HCT116 (cell line): Measurements from ENCODE around the gene VSTM2L. TPM values are rescaled to one million over a fixed set of nuclear protein-coding genes. Genes with fewer than 3 reads are reported as not detected.

Experiments
- ATAC-seq: fragments of 200-7000 bp; cut with Tn5 transposase; 2 replicates; pipeline ENCODE4 v1.9.1; 2020; ENCODE audit warnings: mild to moderate bottlenecking, moderate library complexity
- BruUV-seq: library from RNA; stranded (reverse); fragments of 400-500 nt; replicated peaks from 2 replicates; lab custom pipeline; 2021; lab: Mats Ljungman, UMichigan
- CTCF ChIA-PET: fragments of 300-600 bp; sonication (Branson Sonifier 250); formaldehyde crosslinking; loops from one replicate; lab custom pipeline; 2021; ENCODE audit warnings: antibody characterized with exemption; lab: Charles Lee
- POLR2A ChIA-PET: fragments of 300-600, 350-600 bp; sonication (Branson Sonifier 250); formaldehyde crosslinking; loops from one replicate; lab custom pipeline; 2021; ENCODE audit warnings: antibody characterized with exemption; lab: Charles Lee
- RAD21 ChIA-PET, 2 experiments: fragments of 300-600 bp; sonication (Branson Sonifier 250); formaldehyde crosslinking; loops; one replicate each; lab custom pipeline; 2023; ENCODE audit warnings: low total read pairs in 2 of 2; ENCODE audit not compliant: uncharacterized antibody in 2 of 2, unreplicated experiment in 2 of 2, low non-redundant PET in 1 of 2; lab: Charles Lee
- DNase-seq: peaks from one replicate; pipeline ENCODE4 v3.0.0-alpha.2; 2010; ENCODE audit warnings: low read depth, low spot score
- H2AFZ ChIP-seq: fragments of 200-600 bp; shearing (Covaris generic), sonication (generic); 2 replicates; pipeline ENCODE4 v1.6.1; 2017; ENCODE audit warnings: low read depth, mixed run types, mixed read lengths, antibody characterized with exemption, low read length; ENCODE audit not compliant: poor library complexity, severe bottlenecking
- H3K27ac ChIP-seq: 2 replicates; pipeline ENCODE4 v1.5.1; 2012; ENCODE audit warnings: low read depth, low read length
- H3K27me3 ChIP-seq: fragments of 200-600 bp; sonication (generic); 2 replicates; pipeline ENCODE4 v1.6.1; 2016; ENCODE audit warnings: mixed run types, low read length, mixed read lengths; ENCODE audit not compliant: insufficient read depth
- H3K36me3 ChIP-seq, 2 experiments: fragments of 200-500 bp in 1 of 2; fragments of 200-600 bp in 1 of 2; sonication (Bioruptor generic) in 1 of 2; sonication (generic) in 1 of 2; 2 replicates each; pipeline versions ENCODE4 v1.5.1 to v1.6.1; 2014 to 2016; ENCODE audit warnings: low read length in 2 of 2, inconsistent platforms in 1 of 2, mixed read lengths in 1 of 2, mixed run types in 1 of 2; ENCODE audit not compliant: insufficient read depth in 2 of 2, control insufficient read depth in 1 of 2
- H3K4me1 ChIP-seq, 2 experiments: fragments of 200-600 bp in 1 of 2; sonication (generic) in 1 of 2; 2 replicates each; pipeline versions ENCODE4 v1.5.1 to v1.6.1; 2012 to 2017; ENCODE audit warnings: low read length in 2 of 2, inconsistent platforms in 1 of 2, mild to moderate bottlenecking in 1 of 2, mixed read lengths in 1 of 2, mixed run types in 1 of 2, moderate library complexity in 1 of 2; ENCODE audit not compliant: insufficient read depth in 2 of 2, control insufficient read depth in 1 of 2
- H3K4me2 ChIP-seq: fragments of 200-600 bp; sonication (generic); 2 replicates; pipeline ENCODE4 v1.6.1; 2017; ENCODE audit warnings: mixed run types, low read length, mixed read lengths
- H3K4me3 ChIP-seq, 2 experiments: fragments of 200-600 bp in 1 of 2; sonication (generic) in 1 of 2; replicated peaks in 1 of 2; 2 replicates each; pipeline ENCODE4 v1.5.1; 2011 to 2016; ENCODE audit warnings: low read length in 2 of 2, control low read depth in 1 of 2, low read depth in 1 of 2, mild to moderate bottlenecking in 1 of 2, mixed read lengths in 1 of 2, mixed run types in 1 of 2
- H3K79me2 ChIP-seq: fragments of 200-600 bp; sonication (generic); 2 replicates; pipeline ENCODE4 v1.6.1; 2017; ENCODE audit warnings: mild to moderate bottlenecking, mixed run types, low read length, moderate library complexity, mixed read lengths; ENCODE audit not compliant: insufficient read depth
- H3K9ac ChIP-seq: fragments of 200-600 bp; sonication (generic); 2 replicates; pipeline ENCODE4 v1.6.1; 2016; ENCODE audit warnings: low read length, mixed read lengths
- H3K9me2 ChIP-seq: fragments of 200-600 bp; sonication (generic), shearing (Covaris generic); 2 replicates; pipeline ENCODE4 v1.6.1; 2017; ENCODE audit warnings: mixed run types, mild to moderate bottlenecking, moderate library complexity; ENCODE audit not compliant: insufficient read depth
- H3K9me3 ChIP-seq, 2 experiments: fragments of 200-500 bp in 1 of 2; fragments of 200-600 bp in 1 of 2; sonication (Bioruptor generic) in 1 of 2; sonication (generic) in 1 of 2; 2 replicates each; pipeline ENCODE4 v1.6.1; 2014 to 2017; ENCODE audit warnings: low read length in 2 of 2, mixed read lengths in 2 of 2, inconsistent platforms in 1 of 2, low read depth in 1 of 2, mild to moderate bottlenecking in 1 of 2, mixed run types in 1 of 2, moderate library complexity in 1 of 2; ENCODE audit not compliant: control insufficient read depth in 1 of 2, insufficient read depth in 1 of 2
- H4K20me1 ChIP-seq: fragments of 200-600 bp; sonication (generic), shearing (Covaris generic); 2 replicates; pipeline ENCODE4 v1.6.1; 2017; ENCODE audit warnings: mixed run types, mild to moderate bottlenecking, moderate library complexity; ENCODE audit not compliant: insufficient read depth
- ATF3 ChIP-seq: IDR thresholded peaks from 2 replicates; pipeline ENCODE4 v1.6.1; 2012
- CBX3 ChIP-seq: IDR thresholded peaks from 2 replicates; pipeline ENCODE4 v1.6.1; 2012; ENCODE audit warnings: low read depth
- CEBPB ChIP-seq: IDR thresholded peaks from 2 replicates; pipeline ENCODE4 v1.6.1; 2012; ENCODE audit warnings: low read depth
- EGR1 ChIP-seq: IDR thresholded peaks from 2 replicates; pipeline ENCODE4 v1.6.1; 2012; ENCODE audit warnings: low read depth
- ELF1 ChIP-seq: IDR thresholded peaks from 2 replicates; pipeline ENCODE4 v1.6.1; 2012; ENCODE audit warnings: low read depth, borderline replicate concordance
- EZH2 ChIP-seq: fragments of 200-600 bp; sonication (generic); IDR thresholded peaks from 2 replicates; pipeline ENCODE4 v1.6.1; 2017; ENCODE audit warnings: antibody characterized with exemption, mixed run types
- EZH2phosphoT487 ChIP-seq: fragments of 200-600 bp; IDR thresholded peaks from 2 replicates; pipeline ENCODE4 v1.6.1; 2018; ENCODE audit warnings: antibody characterized with exemption, borderline replicate concordance
- JUND ChIP-seq: IDR thresholded peaks from 2 replicates; pipeline ENCODE4 v1.6.1; 2012
- POLR2A ChIP-seq: IDR thresholded peaks from 2 replicates; pipeline ENCODE4 v1.7.0; 2011; ENCODE audit warnings: borderline replicate concordance; ENCODE audit not compliant: insufficient read depth, insufficient read length; ENCODE audit errors: extremely low read depth
- POLR2AphosphoS5 ChIP-seq: IDR thresholded peaks from 2 replicates; pipeline ENCODE4 v1.6.1; 2011; ENCODE audit warnings: mild to moderate bottlenecking, low read depth, low read length, moderate library complexity
- RAD21 ChIP-seq: IDR thresholded peaks from 2 replicates; pipeline ENCODE4 v1.6.1; 2012; ENCODE audit warnings: low read depth, mild to moderate bottlenecking
- REST ChIP-seq: IDR thresholded peaks from 2 replicates; pipeline ENCODE4 v1.6.1; 2012; ENCODE audit warnings: low read depth
- SIN3A ChIP-seq: IDR thresholded peaks from 2 replicates; pipeline ENCODE4 v1.6.1; 2012; ENCODE audit warnings: low read depth
- SP1 ChIP-seq: IDR thresholded peaks from 2 replicates; pipeline ENCODE4 v1.6.1; 2012; ENCODE audit warnings: low read depth
- SRF ChIP-seq: IDR thresholded peaks from 2 replicates; pipeline ENCODE4 v1.6.1; 2012; ENCODE audit warnings: low read depth
- YY1 ChIP-seq: IDR thresholded peaks from 2 replicates; pipeline ENCODE4 v1.6.1; 2011; ENCODE audit warnings: low read length, low read depth, moderate library complexity, mild to moderate bottlenecking; ENCODE audit not compliant: insufficient replicate concordance; ENCODE audit errors: extremely low read depth
- ZFX ChIP-seq: fragments of 450-650 bp; IDR thresholded peaks from 2 replicates; pipeline ENCODE4 v1.6.1; 2017
- ZNF274 ChIP-seq: fragments of 200-500 bp; sonication (Bioruptor generic); IDR thresholded peaks from 2 replicates; pipeline ENCODE4 v1.6.1; 2014; ENCODE audit warnings: mild to moderate bottlenecking, low read depth, low read length, inconsistent platforms
- intact Hi-C: fragments of 100-400 bp; cut with micrococcal nuclease; formaldehyde crosslinking; loops from 2 replicates; pipeline ENCODE4 v1.10.0; 2022
- total RNA-seq: library from RNA; stranded (reverse); gene quantifications from one replicate; pipeline ENCODE4 v1.2.1, GENCODE V29; 2021; ENCODE audit not compliant: unreplicated experiment
- TF ChIP-seq, protein P1 (sequence below): IDR thresholded peaks from 2 replicates; pipeline ENCODE4 v1.6.1; 2012
- TF ChIP-seq, protein P2 (sequence below): IDR thresholded peaks from 2 replicates; pipeline ENCODE4 v1.6.1; 2011; ENCODE audit warnings: mild to moderate bottlenecking, low read length, moderate library complexity; ENCODE audit not compliant: insufficient replicate concordance; ENCODE audit errors: extremely low read depth

Gene VSTM2L
- total RNA-seq, 1 experiment from 2014 or later: 0.69 TPM

DNA sequence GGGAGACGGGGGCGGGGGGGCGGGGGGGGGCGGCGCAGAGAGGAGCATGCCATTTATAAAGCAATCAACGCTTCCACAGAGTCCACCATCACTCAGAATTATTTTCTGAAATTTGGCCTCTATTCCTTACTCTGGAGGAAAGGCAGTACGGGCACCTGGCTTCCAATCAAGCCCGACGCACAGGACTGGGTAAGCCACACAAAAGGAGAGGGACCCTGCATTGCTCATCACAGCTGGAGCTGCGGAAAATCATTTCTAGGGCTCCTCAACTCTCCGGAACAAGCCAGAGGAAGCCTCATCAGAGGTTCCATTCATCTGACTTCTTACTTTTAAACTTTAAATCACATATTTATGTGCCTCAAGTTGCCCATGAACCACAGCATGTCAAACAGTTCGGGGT is 74.4 kb downstream of the VSTM2L start:
- ChIA-PET POLR2A (no interaction called here), RAD21 (no interaction called here), CTCF (no interaction called here)
- intact Hi-C loops: no loop called here
- Histone ChIP-seq H3K27ac (no peak overlapping the region), H3K4me1 (no peaks in the 10 kb centered on the region), H3K9ac (no peak overlapping the region), H2AFZ (no peak overlapping the region), H3K9me2 (no peaks in the 10 kb centered on the region), H4K20me1 (no peaks in the 10 kb centered on the region), H3K4me3 (no peak overlapping the region), H3K79me2 (no peaks in the 10 kb centered on the region), H3K27me3 (no peaks in the 10 kb centered on the region), H3K9me3 (no peaks in the 10 kb centered on the region), H3K36me3 (peaks cover 0 to 8% of the 10 kb centered on the region in 2 experiments; a peak in 1 of 4 replicates), H3K4me2 (no peak overlapping the region)
- DNase-seq (no peak), ATAC-seq (no peak)
- TF ChIP-seq ELF1 (no peak), CBX3 (no peak), RAD21 (no peak), JUND (no peak), EZH2 (no peak), ZFX (no peak), ATF3 (no peak), YY1 (no peak), REST (no peak), EZH2phosphoT487 (no peak), EGR1 (no peak), SRF (no peak), POLR2AphosphoS5 (no peak), SIN3A (no peak), POLR2A (no peak), SP1 (no peak), CEBPB (no peak), ZNF274 (no peak)
- TF ChIP-seq, protein P1, sequence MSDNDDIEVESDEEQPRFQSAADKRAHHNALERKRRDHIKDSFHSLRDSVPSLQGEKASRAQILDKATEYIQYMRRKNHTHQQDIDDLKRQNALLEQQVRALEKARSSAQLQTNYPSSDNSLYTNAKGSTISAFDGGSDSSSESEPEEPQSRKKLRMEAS: no peak
- TF ChIP-seq, protein P2, sequence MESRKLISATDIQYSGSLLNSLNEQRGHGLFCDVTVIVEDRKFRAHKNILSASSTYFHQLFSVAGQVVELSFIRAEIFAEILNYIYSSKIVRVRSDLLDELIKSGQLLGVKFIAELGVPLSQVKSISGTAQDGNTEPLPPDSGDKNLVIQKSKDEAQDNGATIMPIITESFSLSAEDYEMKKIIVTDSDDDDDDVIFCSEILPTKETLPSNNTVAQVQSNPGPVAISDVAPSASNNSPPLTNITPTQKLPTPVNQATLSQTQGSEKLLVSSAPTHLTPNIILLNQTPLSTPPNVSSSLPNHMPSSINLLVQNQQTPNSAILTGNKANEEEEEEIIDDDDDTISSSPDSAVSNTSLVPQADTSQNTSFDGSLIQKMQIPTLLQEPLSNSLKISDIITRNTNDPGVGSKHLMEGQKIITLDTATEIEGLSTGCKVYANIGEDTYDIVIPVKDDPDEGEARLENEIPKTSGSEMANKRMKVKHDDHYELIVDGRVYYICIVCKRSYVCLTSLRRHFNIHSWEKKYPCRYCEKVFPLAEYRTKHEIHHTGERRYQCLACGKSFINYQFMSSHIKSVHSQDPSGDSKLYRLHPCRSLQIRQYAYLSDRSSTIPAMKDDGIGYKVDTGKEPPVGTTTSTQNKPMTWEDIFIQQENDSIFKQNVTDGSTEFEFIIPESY: no peak
- BruUV-seq: no TSS peak
